GM21423 (cell line): ENCODE measurements around the gene CHFR.
A peak's percentile ranks its signal among the peaks of the same experiment; 100 is the strongest.
"Not testable (repeated sequence)": the region's sequence is repeated elsewhere in the genome, so short reads cannot be mapped to it uniquely, and the experiment has no call there.

ENCODE experiments used
- ATAC-seq: cut with Tn5 transposase; IDR thresholded peaks from one replicate; pipeline ENCODE4 v1.9.1; 2021; ENCODE audit warnings: mild to moderate bottlenecking, moderate library complexity; ENCODE audit not compliant: unreplicated experiment

The CHFR gene

DNA sequence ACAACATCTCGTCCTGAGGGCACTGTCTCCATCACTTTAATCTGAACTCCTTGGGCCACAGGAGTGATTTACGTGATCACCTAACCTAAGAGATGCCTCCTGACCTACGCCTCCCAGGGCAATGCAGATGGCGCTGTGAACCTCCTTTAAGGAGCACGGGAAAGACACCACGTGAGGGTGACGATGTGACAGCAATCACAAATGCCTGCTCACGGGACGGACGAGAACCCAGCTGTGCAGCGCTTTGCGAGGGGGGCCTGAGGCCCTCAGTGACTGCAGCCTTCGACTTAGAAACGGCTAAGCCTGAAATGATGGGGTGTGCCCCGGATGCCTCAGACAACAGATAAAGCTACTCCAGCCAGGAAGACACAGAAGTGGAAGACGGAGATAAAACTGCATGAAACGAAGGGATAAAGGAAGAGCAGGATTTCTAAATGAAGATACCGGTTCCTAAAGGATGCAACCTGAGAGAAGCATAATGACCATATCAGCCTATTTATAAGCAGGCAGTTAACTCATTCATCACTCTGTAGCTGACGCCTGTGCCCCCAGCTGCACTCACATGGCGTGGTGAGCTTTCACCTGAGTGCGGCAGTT is 44.9 kb downstream of the CHFR start:
- no peak for ATAC-seq

DNA sequence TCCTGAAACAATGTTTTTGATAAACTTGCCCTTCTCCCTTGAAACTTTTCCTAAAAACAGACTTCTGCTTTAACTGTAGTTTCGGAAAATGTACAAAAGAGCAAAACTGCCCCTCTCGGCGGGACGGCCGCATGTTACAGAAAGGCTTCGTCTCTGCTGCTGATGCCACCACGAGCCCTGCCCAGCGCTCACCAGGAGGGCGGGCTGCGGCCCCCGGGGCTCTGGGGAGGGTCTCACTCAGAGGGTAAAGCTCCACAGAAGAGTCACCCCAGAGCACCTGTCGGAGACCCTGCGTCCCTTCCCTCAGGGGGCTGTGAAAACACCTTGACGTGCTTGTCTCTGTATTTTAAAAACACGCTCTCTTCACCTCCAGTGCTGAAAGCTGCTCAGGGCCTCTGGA is 46.3 kb downstream of the CHFR start:
- no peak for ATAC-seq

DNA sequence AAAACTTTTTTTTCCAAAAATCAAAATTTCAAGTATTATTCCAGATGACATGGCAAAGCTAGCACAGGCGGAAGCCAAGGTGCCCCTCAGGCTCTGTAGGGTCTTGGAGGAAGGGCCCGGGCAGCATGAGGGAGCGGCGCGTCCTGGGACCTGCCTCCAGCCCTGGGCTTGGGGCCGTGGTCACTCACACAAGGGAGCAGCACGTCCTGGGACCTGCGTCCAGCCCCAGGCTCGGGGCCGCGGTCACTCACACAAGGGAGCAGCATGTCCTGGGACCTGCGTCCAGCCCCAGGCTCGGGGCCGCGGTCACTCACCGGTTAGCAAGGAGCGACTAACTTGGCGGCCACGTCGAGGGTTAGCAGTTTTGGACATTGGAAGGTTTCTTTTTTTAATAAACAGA is 46.9 kb downstream of the CHFR start:
- ATAC-seq = no peak

DNA sequence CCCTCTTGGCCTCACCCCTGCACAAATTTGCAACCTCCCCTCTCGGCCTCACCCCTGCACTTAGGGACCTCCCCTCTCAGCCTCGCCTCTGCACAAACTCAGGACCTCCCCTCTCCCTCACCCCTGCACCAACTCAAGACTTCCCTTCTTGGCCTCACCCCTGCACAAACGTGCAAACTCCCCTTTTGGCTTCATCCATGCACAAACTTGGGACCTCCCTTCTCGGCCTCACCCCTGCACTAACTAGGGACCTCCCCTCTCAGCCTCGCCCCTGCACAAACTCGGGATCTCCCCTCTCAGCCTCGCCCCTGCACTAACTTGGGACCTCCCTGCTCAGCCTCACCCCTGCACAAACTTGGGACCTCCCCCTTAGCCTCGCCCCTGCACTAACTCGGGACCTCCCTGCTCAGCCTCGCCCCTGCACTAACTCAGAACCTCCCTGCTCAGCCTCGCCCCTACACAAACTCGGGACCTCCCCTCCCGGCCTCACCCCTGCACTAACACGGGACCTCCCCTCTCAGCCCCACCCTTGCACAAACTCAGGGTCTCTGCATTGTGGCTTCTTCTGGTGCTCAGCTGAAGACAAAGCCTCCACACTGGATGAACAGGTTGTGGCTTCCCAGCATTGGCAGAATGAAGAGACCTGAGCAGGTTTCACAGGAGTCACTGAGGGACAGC is 47.7 kb downstream of the CHFR start:
- no peak for ATAC-seq

DNA sequence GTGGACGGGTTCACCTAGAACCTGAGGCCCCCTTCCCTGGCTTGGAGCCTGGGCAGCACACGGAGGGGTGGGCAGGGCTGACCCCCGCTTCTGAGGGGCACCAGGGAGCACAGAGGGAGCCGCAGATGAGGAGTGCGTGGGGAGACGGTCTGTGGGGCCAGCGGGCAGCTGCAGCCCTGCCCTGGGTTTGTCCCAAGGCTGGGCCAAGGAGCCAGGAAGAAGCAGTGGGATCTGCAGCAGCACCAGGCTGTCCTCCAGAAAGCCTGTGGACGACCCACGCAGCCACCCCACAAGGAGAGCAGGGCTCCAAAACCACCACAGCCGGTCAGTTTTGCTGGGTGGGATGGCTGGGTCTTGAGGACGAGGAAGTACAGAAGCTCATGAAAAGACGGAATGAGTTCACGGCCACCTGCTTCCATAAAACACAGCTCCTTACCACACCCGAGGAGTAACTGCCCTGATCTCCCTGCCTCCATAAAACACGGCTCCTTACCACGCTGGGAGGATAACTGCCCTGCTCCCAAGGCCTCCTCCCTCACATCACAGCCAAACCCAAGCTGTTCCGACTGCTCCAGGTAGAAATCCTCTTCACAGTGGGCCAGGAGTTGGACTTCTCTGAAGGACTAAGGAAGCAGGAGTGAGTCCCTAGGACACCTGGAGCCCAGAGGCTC is 48.9 kb downstream of the CHFR start:
- no peak for ATAC-seq

DNA sequence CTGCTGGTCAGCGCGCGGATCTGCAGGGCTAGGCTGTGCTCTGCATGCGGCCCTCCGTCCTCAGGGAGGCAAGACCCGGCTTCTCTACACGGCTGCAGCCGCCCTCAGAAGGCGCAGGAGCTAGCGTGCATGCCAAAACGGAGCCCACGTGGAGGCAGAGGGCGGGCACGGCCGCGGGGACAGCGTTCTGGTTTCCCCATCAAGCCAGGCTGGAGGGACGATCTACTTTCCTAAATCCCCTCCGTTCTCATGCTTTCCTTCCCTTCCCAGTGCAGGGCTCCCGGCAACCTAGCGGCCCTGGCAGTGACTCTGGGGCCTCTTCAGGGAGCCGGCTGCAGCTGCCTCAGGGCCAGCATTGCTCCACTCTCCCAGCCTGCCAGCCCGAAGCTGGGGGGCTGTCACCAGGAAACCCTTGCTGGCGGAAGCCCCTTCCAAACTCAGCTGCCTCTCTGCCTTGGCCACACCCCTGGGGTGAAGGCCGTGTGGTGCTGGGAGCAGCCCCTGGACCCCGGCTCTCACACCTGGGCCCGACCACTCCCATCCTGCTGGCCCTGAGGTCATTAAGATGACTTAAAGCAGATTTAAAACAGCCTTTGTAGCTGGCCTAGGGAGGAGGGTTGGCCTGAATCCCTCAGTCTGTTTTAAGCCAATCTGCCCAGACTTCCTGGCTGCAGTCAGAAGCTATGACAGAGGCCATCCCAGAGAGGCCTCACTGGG is 49.6 kb downstream of the CHFR start:
- no peak for ATAC-seq

DNA sequence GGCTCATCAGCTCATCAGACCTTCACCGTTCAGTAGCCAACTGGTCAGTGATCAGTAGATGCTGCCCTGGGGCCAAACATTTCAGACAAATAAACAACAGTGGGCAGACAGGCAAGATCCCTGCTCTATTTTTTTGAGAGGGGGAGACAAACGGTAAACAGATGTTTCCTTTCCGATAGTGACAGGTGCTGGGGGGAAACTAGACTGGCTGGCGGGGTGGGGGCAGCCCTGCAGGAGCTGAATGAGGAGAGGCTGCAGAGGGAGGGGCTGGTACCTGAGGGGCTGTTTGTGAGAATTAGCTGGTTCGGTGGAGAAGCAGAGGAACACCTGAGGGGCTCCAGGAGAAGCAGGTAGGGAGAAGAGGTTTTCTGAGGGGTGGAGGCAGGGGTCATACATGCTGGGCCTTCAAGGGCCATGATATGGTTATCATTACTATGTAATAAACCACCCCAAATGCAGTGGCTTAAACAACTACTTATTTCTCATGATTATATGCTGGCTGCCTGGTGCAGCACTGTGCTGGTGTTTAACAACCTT is 50.5 kb downstream of the CHFR start:
- ATAC-seq = no peak

DNA sequence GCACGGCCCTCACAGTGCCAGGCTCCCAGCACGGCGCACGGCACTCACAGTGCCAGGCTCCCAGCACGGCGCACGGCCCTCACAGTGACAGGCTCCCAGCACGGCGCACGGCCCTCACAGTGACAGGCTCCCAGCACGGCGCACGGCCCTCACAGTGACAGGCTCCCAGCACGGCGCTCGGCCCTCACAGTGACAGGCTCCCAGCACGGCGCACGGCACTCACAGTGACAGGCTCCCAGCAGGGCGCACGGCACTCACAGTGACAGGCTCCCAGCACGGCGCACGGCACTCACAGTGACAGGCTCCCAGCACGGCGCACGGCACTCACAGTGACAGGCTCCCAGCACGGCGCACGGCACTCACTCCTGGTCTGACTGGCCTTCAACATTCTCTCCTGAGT is 51.2 kb downstream of the CHFR start:
- not testable (repeated sequence) for ATAC-seq

DNA sequence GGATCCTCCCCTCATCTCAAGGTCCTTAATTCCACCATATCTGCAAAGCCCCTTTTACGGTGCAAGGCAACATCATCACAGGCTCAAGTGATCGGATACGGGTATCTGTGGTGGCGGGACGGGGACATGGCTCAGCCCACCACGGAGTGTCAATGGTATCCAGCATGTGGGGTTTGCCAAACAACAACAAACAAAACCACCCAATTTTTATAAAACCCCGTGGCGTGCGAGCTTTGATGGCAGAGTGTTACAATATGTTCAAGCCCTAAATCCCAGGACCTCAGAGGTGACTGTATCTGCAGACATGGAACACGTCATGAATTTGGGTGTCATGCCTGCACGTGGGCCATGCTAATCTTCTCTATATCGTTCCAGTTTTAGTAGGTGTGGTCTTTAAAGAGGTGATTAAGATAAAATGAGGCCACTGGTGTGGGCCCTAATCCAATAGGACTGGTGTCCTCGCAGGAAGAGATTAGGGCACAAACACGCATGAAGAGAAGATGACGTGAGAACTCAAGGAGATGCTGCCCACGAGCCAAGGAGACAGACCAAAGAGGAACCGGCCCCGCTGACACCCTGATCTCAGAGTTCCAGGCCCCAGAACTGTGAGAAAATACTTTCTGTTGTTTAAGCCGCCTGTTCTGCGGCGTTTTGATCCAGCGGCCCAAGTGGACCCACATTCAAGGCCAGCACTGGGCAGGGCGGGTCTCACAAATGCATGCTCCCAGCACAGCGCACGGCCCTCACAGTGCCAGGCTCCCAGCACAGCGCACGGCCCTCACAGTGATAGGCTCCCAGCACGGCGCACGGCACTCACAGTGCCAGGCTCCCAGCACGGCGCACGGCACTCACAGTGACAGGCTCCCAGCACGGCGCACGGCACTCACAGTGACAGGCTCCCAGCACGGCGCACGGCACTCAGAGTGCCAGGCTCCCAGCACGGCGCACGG is 52.1 kb downstream of the CHFR start:
- no peak for ATAC-seq

DNA sequence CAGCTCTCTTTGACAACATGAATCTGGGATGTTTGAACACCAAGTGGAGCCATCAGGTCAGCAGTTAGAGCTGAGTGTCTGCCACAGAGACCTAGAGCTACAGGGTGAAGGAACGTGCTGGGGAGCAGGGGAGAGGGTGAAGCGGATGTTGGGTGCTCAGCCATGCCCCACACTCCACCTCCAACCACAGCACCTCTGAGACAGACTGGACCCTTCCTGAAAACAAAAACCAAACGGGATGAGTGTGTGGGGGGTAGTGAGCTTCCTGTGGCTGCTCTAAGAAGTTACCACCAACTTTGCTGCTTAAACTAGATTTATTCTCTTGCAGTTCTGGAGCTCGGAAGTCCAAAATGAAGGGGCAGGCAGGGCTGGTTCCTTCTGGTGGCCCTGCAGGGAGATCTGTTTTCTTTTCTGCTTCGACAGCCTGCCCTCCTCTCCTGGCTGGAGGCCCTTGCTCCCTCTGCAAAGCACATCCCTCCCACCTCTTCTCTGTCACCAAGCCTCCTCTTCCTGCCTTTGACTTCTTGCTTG is 53.2 kb downstream of the CHFR start:
- ATAC-seq = no peak

DNA sequence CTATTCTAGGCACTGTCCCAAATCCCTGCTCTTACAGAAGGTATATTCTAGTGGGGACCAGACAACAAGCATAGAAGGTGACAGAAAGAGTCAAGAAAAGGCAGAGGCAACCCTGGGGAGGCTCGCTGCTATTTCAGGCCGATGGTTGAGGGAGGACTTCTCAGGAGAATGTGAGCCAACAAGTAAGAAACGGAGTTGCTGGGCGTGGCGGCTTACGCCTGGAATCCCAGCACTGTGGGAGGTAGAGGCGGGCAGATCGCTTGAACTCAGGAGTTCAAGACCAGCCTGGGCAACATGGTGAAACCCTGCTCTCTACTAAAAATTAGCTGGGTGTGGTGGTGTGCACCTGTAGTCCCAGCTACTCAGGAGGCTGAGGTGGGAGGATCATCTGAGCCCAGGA is 54.1 kb downstream of the CHFR start:
- no peak for ATAC-seq

DNA sequence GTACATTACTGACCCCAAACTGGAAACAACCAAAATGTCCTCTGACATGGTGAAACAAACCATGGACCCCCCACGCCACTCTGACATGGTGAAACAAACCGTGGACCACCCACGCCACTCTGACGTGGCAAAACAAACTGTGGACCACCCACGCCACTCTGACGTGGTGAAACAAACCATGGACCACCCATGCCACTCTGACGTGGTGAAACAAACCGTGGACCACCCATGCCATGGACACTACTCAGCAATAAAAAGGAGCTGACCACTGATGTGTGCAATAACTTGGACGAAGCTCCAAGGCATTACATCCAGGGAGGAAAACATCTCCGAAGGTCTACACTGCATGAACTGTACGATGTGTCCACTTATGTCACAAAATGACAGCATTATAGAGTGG is 55.6 kb downstream of the CHFR start:
- no peak for ATAC-seq

DNA sequence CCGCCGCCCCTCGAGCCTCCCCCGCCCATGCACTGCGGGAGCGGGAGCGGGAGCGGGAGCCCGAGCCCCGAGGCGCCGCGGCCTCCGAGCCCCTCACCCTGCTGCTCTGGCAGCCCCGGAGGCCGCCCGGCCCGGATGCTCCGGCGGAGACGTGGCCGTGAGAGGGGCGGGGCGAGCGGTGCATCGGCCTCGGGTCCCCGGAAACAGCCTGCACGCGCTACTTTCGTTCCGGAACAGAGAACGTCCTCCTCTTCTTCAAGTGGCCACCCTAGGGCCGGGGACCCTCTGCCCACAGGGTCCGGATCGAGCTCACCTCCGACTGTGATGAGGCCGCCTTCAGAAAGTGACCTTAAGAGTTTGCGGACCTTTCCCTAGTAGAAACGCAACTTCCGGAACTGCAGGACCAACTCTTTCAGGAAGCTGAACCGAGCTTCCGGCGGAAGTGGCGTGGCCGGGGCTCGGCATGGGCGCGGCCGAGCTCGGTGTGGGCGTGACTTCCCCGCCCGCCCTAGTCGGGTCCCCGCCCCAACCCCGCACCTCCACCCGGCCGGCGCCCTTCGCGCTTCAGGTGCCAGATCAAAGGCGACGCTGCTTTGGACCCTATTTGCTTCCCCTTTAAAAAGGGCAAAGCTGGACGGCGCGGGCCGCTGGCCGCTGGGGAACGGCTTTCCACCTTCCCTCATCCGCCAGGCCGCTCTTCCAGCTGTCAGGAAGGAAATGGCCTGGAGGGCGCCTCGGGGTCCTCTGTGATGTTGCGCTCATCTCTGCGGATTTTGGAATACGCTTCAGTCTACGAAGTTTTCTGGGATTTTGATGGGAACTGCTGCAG is 58.5 kb downstream of the CHFR start, which contains the start of gene GOLGA3:
GOLGA3 (minus strand) TSS at position 164 of the 829 bp plus-strand sequence. CDS start 6,741 bp downstream, outside the sequence.
- ATAC-seq = peak; percentile 90

DNA sequence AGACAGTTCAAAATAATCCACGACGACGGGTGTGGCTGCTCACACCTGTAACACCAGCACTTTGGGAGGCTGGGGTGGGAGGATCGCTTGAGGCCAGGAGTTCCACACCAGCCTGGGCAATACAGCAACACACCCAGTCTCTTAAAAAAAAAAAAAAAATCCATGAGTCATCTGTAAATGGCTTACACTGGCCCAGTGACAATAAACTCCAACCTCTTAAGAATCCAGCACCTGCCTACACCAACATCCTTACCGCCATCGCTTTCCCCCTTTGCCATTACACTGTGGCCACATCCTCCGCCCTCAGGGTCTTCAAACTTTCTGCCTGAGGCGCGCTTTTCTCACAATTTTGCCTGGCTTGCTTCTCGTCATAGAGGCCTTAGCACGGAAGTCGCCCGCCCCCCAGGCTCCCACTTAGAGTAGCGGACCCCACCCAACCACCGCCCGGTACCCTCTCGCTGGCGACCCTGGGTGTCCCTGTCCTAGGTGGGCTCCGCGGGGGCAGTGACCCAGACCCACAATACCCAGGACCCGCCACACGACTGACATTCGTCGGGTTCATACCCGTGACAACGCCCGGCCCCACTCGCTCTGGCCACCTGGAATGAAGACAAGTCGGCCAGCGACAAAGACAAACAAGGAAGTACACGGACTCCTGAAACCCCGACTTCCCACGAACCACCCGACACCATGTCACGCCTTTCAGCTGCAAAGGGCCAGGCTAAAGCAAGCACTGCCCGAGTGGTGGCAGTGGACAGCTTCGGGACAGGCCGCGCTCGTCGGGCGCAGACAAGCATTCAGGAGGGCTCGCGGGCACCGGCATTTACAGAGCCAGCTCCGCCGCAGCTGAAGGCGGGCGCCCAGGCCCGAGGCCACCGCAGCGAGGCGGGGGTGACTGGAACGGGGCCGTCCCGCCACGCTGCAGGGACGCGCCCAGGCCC is 59.4 kb downstream of the CHFR start:
- peak; percentile 24 for ATAC-seq

DNA sequence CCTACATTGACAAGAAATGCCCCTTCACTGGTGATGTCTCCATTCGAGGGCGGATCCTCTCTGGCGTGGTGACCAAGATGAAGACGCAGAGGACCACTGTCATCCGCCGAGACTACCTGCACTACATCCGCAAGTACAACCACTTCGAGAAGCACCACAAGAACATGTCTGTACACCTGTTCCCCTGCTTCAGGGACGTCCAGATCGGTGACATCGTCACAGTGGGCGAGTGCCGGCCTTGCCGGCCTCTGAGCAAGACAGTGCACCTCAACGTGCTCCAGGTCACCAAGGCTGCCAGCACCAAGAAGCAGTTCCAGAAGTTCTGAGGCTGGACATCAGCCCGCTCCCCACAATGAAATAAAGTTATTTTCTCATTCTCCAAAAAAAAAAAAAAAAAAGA is 61.5 kb downstream of the CHFR start:
- no peak for ATAC-seq

DNA sequence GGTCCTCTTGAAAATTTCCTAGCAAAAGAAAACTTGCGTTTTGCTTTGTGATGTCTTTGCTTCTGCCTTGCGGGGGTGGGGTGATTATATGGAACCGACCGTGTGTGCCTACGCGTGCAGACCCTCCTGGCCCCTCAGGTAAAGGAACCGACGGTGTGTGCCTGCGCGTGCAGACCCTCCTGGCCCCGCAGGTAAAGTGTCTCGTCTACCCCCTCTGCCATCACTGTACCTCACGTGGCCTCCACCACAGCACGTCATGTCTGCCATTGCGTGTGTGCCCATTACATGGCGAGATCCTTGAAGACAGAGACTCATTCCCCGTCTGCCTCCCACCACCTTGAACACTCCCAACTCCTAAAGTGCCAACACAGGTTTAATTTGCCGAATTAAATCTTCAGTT is 62.3 kb downstream of the CHFR start:
- no peak for ATAC-seq

DNA sequence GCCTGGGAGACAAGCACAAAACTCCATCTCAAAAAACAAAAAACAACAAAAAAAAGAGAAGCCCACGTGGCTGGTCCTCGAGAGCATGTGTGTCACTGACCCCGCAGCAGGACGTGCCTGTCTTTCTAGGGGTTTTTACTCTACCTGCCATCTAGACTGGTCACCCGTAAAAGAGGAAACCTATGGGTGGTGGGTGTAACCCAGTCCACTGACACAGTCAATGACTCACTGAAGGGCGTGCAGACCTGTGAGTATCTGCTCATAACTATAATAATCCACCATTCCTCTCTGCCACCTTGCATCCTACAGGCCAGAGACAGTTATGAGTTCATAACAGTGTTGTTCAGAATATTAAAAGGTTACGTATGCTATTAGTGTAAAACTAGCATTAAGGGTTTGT is 63.4 kb downstream of the CHFR start:
- no peak for ATAC-seq

DNA sequence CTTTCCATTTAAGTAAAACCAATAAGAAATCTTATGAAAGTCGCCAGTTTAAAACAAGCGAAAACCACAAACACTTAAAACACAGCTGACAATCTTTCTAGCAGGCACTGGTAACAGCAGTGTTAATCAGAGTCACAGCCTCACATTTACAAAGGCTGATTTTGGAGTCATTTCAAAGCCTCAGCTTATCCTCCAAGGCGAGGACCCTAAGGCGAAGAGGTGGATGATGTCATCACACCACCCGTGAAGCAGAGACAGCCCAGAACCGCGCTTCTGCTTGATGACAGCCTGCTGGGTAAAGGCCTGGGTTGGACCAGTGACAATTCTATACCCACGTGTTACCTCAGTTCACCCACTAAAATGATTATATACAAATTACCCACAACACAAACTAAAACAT is 68.8 kb downstream of the CHFR start:
- ATAC-seq = no peak
